Upper lobe of right lung (tissue), 1 donor: ENCODE results near the gene BRCA2. TPM values are rescaled to one million over a fixed set of nuclear protein-coding genes. Genes with fewer than 3 reads are reported as not detected.
"Not testable (repeated sequence)": the region's sequence is repeated elsewhere in the genome, so short reads cannot be mapped to it uniquely, and the experiment has no call there.

Experiments
- ATAC-seq: fragments of 200-7000 bp; cut with Tn5 transposase; one replicate; pipeline ENCODE4 v1.9.1; 2020; ENCODE audit warnings: mild to moderate bottlenecking, moderate library complexity
- DNase-seq: peaks from one replicate; pipeline ENCODE4 v3.0.0-alpha.2; 2020
- H3K27ac ChIP-seq: fragments of 200-600 bp; one replicate; pipeline ENCODE4 v1.8.0; 2022
- H3K27me3 ChIP-seq: fragments of 200-600 bp; one replicate; pipeline ENCODE4 v1.8.0; 2022; ENCODE audit warnings: mild to moderate bottlenecking
- H3K36me3 ChIP-seq: fragments of 200-600 bp; one replicate; pipeline ENCODE4 v1.8.0; 2022
- H3K4me1 ChIP-seq: fragments of 200-600 bp; one replicate; pipeline ENCODE4 v1.8.0; 2022
- H3K4me3 ChIP-seq: fragments of 200-600 bp; one replicate; pipeline ENCODE4 v1.8.0; 2022; ENCODE audit warnings: mild to moderate bottlenecking
- H3K9me3 ChIP-seq: fragments of 200-600 bp; one replicate; pipeline ENCODE4 v1.8.0; 2022
- intact Hi-C: fragments of 100-400 bp; cut with DNase I; formaldehyde crosslinking; loops from one replicate; pipeline ENCODE4 v1.11.0; 2022
- total RNA-seq: library from RNA; stranded (reverse); fragmentation: NEBNext Ultra II Directional; extraction: Animal tissue kit (Norgen Biotek cat#: 25700); gene quantifications from one replicate; pipeline ENCODE4 v1.2.1, GENCODE V29; 2021
- TF ChIP-seq, protein P1 (sequence below): fragments of 200-600 bp; IDR thresholded peaks from one replicate; pipeline ENCODE4 v1.8.0; 2022; ENCODE audit warnings: antibody characterized with exemption
- donor health status: DM: no; HTN: yes; CAD: no; lungs with severe emphysema.

Gene BRCA2
- total RNA-seq, 1 donor from 2014 or later = 3.6 TPM

DNA sequence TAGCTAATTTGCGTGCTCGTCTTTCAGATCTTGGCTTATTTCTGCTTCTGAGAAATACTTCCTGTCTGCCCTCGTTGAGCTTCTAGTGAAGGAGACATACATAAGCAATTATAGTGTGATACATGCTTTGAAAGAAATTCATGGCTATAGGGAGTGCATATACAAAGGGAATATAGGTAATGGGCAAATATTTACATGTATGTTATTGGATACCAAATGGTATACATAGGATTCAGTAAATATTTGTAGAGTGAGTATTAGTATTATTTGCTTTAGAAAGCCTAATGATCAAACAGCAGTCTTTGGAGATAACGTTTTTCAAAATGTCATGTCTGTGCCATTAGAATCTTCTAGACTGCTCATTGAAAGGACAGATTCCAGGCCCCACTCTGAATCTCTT is 5.2 kb downstream of the BRCA2 start:
- H3K27me3 ChIP-seq = no peaks in the 10 kb centered on the region
- no peaks in the 10 kb centered on the region for H3K36me3 ChIP-seq
- no peak overlapping the region for H3K4me3 ChIP-seq
- ATAC-seq (no peak), DNase-seq (no peak)
- H3K27ac ChIP-seq = no peak overlapping the region
- peaks cover 6% of the 10 kb centered on the region for H3K4me1 ChIP-seq
- TF ChIP-seq, protein P1, sequence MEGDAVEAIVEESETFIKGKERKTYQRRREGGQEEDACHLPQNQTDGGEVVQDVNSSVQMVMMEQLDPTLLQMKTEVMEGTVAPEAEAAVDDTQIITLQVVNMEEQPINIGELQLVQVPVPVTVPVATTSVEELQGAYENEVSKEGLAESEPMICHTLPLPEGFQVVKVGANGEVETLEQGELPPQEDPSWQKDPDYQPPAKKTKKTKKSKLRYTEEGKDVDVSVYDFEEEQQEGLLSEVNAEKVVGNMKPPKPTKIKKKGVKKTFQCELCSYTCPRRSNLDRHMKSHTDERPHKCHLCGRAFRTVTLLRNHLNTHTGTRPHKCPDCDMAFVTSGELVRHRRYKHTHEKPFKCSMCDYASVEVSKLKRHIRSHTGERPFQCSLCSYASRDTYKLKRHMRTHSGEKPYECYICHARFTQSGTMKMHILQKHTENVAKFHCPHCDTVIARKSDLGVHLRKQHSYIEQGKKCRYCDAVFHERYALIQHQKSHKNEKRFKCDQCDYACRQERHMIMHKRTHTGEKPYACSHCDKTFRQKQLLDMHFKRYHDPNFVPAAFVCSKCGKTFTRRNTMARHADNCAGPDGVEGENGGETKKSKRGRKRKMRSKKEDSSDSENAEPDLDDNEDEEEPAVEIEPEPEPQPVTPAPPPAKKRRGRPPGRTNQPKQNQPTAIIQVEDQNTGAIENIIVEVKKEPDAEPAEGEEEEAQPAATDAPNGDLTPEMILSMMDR = no peak
- H3K9me3 ChIP-seq = no peaks in the 10 kb centered on the region
- intact Hi-C loops = no loop called here

DNA sequence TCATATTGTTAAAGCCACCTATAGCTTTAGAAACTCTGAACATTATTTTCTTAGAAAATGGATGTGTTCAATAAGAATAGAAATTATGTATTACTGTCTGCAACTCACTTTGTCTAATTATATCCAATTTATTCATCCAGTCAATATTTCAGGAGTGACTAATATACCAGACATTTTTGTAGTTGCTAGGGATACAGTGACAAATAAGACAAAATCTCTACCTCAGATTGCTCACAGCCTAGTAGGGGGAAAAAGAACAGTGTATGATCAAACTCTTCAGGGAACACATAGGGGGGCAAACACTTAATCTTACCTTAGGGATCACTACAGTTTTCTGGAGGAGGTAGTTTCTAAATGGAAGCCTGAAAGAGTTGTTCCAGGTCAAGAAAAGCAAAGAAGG is 8.6 kb downstream of the BRCA2 start:
- TF ChIP-seq, protein P1 = no peak
- DNase-seq (no peak), ATAC-seq (no peak)
- Histone ChIP-seq H3K36me3 (no peaks in the 10 kb centered on the region), H3K4me1 (no peaks in the 10 kb centered on the region), H3K4me3 (no peak overlapping the region), H3K27me3 (no peaks in the 10 kb centered on the region), H3K27ac (no peak overlapping the region), H3K9me3 (no peaks in the 10 kb centered on the region)
- intact Hi-C loops = no loop called here

DNA sequence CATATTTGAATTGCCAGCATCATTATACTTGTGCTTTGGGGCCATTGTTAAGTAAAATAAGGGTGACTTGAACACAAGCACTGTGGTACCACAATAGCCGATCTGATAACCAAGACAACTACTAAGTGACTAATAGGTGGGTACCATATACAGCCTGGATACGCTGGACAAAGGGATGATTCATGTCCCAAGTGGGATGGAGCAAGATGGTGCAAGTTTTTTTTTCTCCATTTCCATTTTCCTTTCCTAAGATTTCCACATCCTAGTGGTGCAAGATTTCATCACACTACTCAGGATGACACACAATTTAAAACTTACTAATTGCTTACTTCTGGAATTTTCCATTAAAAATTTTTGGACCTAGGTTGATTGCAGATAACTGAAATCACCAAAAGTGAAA is 15.1 kb downstream of the BRCA2 start:
- DNase-seq (no peak), ATAC-seq (no peak)
- Histone ChIP-seq H3K36me3 (no peaks in the 10 kb centered on the region), H3K27ac (no peak overlapping the region), H3K27me3 (no peaks in the 10 kb centered on the region), H3K4me1 (no peaks in the 10 kb centered on the region), H3K4me3 (no peak overlapping the region), H3K9me3 (no peaks in the 10 kb centered on the region)
- TF ChIP-seq, protein P1 = no peak
- intact Hi-C loops = no loop called here

DNA sequence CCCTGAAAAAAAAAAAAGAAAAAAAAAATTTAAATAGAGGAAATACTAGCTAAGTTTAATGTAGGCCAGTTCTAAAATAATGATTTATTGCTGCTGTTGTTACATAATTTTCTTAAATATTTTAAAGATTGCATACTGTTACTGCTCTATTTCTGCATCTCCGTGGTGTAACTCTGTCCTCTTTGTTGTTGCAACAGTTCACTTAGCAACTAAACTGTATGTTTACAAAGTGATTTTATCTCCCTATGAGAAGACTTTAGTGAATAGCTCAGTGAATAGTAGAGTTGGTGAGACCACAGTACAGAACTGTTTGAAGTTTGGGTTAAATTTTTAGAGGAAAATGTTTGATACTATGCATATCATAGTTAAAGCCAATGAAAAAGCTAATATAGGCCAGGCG is 19.4 kb downstream of the BRCA2 start:
- no peaks in the 10 kb centered on the region for H3K36me3 ChIP-seq
- ATAC-seq (no peak), DNase-seq (no peak)
- H3K27ac ChIP-seq = no peak overlapping the region
- H3K27me3 ChIP-seq = no peaks in the 10 kb centered on the region
- H3K4me3 ChIP-seq = no peak overlapping the region
- no peaks in the 10 kb centered on the region for H3K4me1 ChIP-seq
- TF ChIP-seq, protein P1 = no peak
- H3K9me3 ChIP-seq = no peaks in the 10 kb centered on the region
- intact Hi-C loops = no loop called here

DNA sequence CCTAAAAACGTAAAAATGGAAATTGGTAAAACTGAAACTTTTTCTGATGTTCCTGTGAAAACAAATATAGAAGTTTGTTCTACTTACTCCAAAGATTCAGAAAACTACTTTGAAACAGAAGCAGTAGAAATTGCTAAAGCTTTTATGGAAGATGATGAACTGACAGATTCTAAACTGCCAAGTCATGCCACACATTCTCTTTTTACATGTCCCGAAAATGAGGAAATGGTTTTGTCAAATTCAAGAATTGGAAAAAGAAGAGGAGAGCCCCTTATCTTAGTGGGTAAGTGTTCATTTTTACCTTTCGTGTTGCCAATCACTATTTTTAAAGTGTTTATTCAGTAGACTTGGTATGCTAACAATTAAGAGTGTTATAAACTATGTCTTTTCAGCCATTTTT is 25.6 kb downstream of the BRCA2 start:
- Histone ChIP-seq H3K27me3 (no peaks in the 10 kb centered on the region), H3K9me3 (no peaks in the 10 kb centered on the region), H3K4me3 (no peak overlapping the region), H3K4me1 (no peaks in the 10 kb centered on the region), H3K27ac (no peak overlapping the region), H3K36me3 (no peaks in the 10 kb centered on the region)
- ATAC-seq (no peak), DNase-seq (no peak)
- intact Hi-C loops = no loop called here
- TF ChIP-seq, protein P1 = no peak

DNA sequence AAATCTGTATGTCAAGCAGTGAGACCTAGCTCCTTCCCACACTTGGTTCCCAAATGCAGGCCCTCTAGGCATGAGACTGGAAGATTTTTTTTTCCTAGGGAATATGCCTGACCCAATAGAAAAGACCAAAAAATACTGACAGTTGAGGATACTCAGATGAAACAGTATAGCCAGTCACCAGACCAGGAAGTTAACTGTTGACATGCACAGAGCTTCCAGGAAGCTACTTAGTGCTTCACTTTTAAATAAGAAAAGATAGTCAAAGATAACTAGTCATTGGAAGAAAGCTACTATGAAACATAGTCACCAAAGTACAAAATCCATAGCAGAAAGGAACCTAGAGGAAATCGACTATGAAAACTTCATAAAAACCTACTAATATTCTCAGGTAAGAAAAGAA is 32.3 kb downstream of the BRCA2 start:
- H3K4me3 ChIP-seq = no peak overlapping the region
- no peaks in the 10 kb centered on the region for H3K9me3 ChIP-seq
- TF ChIP-seq, protein P1 = no peak
- no peaks in the 10 kb centered on the region for H3K27me3 ChIP-seq
- no peak for DNase-seq
- no peak for ATAC-seq
- intact Hi-C loops = no loop called here
- H3K36me3 ChIP-seq = no peaks in the 10 kb centered on the region
- H3K27ac ChIP-seq = no peak overlapping the region
- no peaks in the 10 kb centered on the region for H3K4me1 ChIP-seq

DNA sequence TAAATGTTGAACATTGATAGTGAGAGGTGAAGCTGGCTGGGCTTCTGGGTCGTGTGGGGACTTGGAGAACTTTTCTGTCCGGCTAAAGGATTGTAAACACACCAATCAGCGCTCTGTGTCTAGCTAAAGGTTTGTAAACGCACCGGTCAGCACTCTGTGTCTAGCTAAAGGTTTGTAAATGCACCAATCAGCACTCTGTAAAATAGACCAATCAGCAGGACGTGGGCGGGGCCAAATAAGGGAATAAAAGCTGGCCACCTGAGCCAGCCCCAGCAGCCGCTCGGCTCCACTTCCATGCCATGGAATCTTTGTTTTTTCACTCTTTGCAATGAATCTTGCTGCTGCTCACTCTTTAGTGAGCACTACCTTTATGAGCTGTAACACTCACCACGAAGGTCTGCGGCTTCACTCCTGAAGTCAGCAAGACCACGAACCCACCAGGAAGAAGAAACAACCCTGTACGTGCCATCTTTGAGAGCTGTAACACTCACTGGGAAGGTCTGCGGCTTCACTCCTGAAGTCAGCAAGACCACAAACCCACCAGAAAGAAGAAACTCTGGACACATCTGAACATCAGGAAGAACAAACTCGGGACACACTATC is 35.6 kb downstream of the BRCA2 start:
- H3K4me3 ChIP-seq, intact Hi-C loops, H3K27ac ChIP-seq, H3K9me3 ChIP-seq, H3K36me3 ChIP-seq, H3K4me1 ChIP-seq, DNase-seq, H3K27me3 ChIP-seq, ATAC-seq: not testable (repeated sequence)
